Psoas muscle (tissue), 8 donors: ENCODE measurements around the gene SLC4A8. TPM values are rescaled to one million over a fixed set of nuclear protein-coding genes. Genes with fewer than 3 reads are reported as not detected.

Experiments used
- ATAC-seq, 4 donors: fragments of 200-7000 bp; cut with Tn5 transposase; one replicate each; pipeline ENCODE4 v1.9.1; 2020; ENCODE audit warnings: moderate library complexity in 3 of 4, mild to moderate bottlenecking in 2 of 4
- DNase-seq, 2 donors: peaks; one replicate each; pipeline ENCODE4 v3.0.0-alpha.2; 2020
- H3K27ac ChIP-seq: fragments of 200-600 bp; one replicate; pipeline ENCODE4 v1.8.0; 2022
- H3K27me3 ChIP-seq, 3 donors: fragments of 200-600 bp in 1 of 3; one replicate each; pipeline versions ENCODE4 v1.6.1 to v1.8.0; 2013 to 2022; ENCODE audit warnings: low read length in 2 of 3, mild to moderate bottlenecking in 2 of 3, moderate library complexity in 1 of 3; ENCODE audit not compliant: insufficient read depth in 3 of 3
- H3K36me3 ChIP-seq, 2 donors: fragments of 200-600 bp in 1 of 2; one replicate each; pipeline versions ENCODE4 v1.6.1 to v1.8.0; 2013 to 2022; ENCODE audit warnings: low read depth in 1 of 2, mild to moderate bottlenecking in 1 of 2, moderate library complexity in 1 of 2; ENCODE audit not compliant: insufficient read depth in 1 of 2
- H3K4me1 ChIP-seq: fragments of 200-600 bp; one replicate; pipeline ENCODE4 v1.8.0; 2022
- H3K4me3 ChIP-seq: fragments of 200-600 bp; one replicate; pipeline ENCODE4 v1.8.0; 2022; ENCODE audit warnings: mild to moderate bottlenecking
- H3K9me3 ChIP-seq: fragments of 200-600 bp; one replicate; pipeline ENCODE4 v1.8.0; 2022
- WGBS, 3 donors: extraction: QIAGEN DNeasy Blood & Tissue Kit; methylation state at CpG; one replicate each; pipeline versions ENCODE4 v1.1.6 to v1.1.7; 2013; 5-methylcytosine and 5-hydroxymethylcytosine counted together
- intact Hi-C, 2 donors: fragments of 100-400 bp; cut with DNase I; formaldehyde crosslinking; loops; one replicate each; pipeline versions ENCODE4 v1.11.0 to v1.14.2; 2022
- polyA plus RNA-seq, 3 donors: library from polyadenylated mRNA; stranded (reverse); fragments of 200-250 nt; gene quantifications; one replicate each; pipeline ENCODE4 v1.2.3, GENCODE V29; 2013
- total RNA-seq, 4 donors: library from RNA; stranded (reverse); fragmentation: NEBNext Ultra II Directional in 2 of 4; extraction: Animal tissue kit (Norgen Biotek cat#: 25700) in 2 of 4; gene quantifications; one replicate each; pipeline versions ENCODE4 v1.2.1 to v1.2.4, GENCODE V29; 2021 to 2023
- TF ChIP-seq, protein P1 (sequence below): fragments of 200-600 bp; IDR thresholded peaks from one replicate; pipeline ENCODE4 v1.8.0; 2022; ENCODE audit warnings: antibody characterized with exemption
- donor health status: healthy with polysubstance abuse.
- donor health status: DM: no; HTN: no; CAD: no; lungs with moderate emphysema.
- donor health status: Bipolar disorder and iron deficiency.
- donor health status: healthy.
- donor health status: DM: yes; HTN: yes; CAD: no.
- donor health status: DM: no; HTN: no; CAD: no.
- donor health status: DM: no; HTN: no; CAD: no.
- donor health status: DM: yes; HTN: yes; CAD: no.

The SLC4A8 gene
- total and polyA plus RNA-seq, 7 donors = 0.02 to 0.91 (median 0.09) TPM; not detected in 1

DNA sequence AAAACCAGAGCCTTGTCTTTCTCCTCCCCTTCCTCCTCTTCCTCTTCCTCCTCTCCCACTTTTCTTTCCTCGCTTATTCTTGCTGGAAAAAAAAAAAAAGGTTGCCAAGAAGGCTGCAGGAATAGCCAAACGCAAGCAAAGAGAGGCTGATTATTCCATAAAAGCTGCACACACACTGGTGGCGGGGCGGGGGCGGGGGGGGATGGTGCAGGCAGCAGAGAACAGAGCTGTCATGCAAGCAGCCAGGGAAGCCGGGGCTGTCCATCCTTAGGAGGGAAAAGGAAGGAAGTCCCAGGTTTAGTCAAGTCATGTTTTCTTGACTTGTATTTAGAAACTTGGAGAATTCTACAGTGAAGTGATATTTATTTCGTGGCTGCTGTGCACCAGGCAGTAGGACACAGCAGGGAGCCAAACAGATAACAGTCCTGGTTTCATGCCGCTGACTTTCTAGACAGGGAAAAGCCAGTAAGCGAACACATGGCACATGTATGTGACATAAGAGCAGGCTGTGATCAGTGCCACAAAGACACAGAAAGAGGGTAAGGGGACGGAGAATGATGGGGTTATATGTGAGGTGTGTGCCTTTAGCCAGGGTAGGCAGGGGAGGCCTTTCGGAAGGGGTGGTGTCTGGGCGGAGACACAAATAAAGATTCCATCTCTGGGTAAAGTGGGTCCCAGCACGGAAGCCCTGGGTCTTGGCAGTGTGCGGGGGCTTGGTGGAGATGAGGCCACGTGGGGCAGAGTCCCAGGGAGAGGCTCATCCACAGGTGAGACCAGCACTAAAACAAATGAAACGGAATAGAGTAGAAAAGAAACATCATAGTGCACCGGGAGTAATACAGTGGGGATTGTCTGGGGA, 109.8 kb downstream of the SLC4A8 start:
- 52 to 60% (median 59%) methylated on average over 17 of the region's 17 CpGs for WGBS, 3 donors
- Histone ChIP-seq H3K4me1 (no peaks in the 10 kb centered on the region), H3K4me3 (no peak overlapping the region), H3K9me3 (no peaks in the 10 kb centered on the region), H3K36me3 (no peaks in the 10 kb centered on the region), H3K27me3 (peaks cover 0 to 30% (median 2%) of the 10 kb centered on the region in 3 donors), H3K27ac (no peak overlapping the region)
- ATAC-seq (no peak), DNase-seq (no peak)
- intact Hi-C loops = loop anchor here (5.0 kb wide), 2 partner anchors 112 to 262 kb away; partner anchors contain the start of genes SLC4A8 (in 1 of the 2) and SMAGP (in 1 of the 2)
- TF ChIP-seq, protein P1, sequence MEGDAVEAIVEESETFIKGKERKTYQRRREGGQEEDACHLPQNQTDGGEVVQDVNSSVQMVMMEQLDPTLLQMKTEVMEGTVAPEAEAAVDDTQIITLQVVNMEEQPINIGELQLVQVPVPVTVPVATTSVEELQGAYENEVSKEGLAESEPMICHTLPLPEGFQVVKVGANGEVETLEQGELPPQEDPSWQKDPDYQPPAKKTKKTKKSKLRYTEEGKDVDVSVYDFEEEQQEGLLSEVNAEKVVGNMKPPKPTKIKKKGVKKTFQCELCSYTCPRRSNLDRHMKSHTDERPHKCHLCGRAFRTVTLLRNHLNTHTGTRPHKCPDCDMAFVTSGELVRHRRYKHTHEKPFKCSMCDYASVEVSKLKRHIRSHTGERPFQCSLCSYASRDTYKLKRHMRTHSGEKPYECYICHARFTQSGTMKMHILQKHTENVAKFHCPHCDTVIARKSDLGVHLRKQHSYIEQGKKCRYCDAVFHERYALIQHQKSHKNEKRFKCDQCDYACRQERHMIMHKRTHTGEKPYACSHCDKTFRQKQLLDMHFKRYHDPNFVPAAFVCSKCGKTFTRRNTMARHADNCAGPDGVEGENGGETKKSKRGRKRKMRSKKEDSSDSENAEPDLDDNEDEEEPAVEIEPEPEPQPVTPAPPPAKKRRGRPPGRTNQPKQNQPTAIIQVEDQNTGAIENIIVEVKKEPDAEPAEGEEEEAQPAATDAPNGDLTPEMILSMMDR = no peak

DNA sequence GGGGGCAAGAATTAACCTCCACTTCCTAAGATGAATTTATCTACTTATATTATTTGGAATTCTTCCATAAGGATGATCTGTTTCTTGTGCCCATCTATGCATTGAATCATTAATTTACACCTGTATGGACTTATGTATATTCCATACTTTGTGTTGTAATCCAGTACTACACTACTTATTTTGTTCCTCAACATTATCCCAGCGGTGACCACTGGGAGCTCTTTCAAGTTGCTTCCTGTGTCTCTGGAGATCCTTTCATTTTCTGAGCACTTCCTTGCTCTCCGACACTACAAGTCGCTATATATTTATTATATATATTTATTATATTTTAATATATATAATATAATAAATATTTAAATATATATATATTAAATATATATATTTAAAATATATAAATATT, 111.5 kb downstream of the SLC4A8 start:
- Histone ChIP-seq H3K27me3 (peaks cover 0 to 30% (median 2%) of the 10 kb centered on the region in 3 donors), H3K4me1 (no peaks in the 10 kb centered on the region), H3K9me3 (no peaks in the 10 kb centered on the region), H3K27ac (no peak overlapping the region), H3K36me3 (no peaks in the 10 kb centered on the region), H3K4me3 (no peak overlapping the region)
- WGBS, 3 donors = 73 to 76% (median 73%) methylated on average over 3 of the region's 3 CpGs
- DNase-seq (no peak), ATAC-seq (no peak)
- TF ChIP-seq, protein P1 = no peak
- intact Hi-C loops = no loop called here

DNA sequence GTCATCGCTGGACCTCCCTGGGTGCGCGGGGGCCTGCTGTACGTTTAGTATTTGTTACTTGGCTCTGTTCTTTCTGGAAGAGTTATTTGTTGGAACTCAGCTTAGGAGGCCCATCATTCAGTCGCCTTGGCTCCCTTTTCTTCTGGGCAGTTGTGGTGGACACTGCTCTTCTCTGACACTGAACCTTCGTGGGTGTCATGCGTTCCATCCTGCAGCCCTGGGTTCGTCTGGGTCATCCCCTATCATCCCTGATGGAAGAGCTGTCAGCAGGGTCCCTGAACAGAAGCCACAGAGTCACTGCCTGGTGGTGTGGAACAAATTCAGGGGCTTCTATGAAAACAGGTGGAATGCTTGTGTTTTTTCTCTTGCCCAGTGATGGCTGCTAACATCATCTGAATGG, 113.5 kb downstream of the SLC4A8 start:
- 79 to 80% (median 80%) methylated on average over 8 of the region's 8 CpGs for WGBS, 3 donors
- H3K4me3 ChIP-seq = no peak overlapping the region
- intact Hi-C loops = no loop called here

DNA sequence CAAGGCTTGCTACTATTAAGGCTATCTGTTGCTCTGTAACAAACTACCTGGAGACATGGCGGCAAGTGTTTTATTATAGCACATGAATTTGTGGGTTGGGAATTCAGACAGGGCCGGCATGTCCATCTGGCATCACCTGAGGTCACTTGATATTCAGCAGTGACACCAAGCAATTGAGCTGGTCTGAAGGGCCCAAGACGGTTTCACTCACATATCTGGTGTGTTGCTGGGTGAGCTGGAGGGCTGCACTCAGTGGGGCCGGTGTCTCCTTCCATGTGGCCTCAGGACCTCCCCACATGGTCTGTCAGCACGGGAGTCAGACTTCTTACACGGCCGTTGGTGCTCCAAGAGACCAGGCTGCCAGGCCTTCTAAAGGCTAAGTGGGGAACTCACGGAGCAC, 114.0 kb downstream of the SLC4A8 start:
- TF ChIP-seq, protein P1 = no peak
- H3K27me3 ChIP-seq = peaks cover 0 to 39% (median 2%) of the 10 kb centered on the region in 3 donors
- H3K9me3 ChIP-seq = no peaks in the 10 kb centered on the region
- ATAC-seq = peak in 2 of 4 donors; percentile 41 to 57
- intact Hi-C loops = no loop called here
- no peaks in the 10 kb centered on the region for H3K4me1 ChIP-seq
- no peak overlapping the region for H3K4me3 ChIP-seq
- H3K27ac ChIP-seq = no peak overlapping the region
- DNase-seq = no peak
- WGBS, 3 donors = 45 to 49% (median 46%) methylated on average over 8 of the region's 8 CpGs
- H3K36me3 ChIP-seq = no peaks in the 10 kb centered on the region

More for the DNA sequence above, 113.5 kb downstream of the SLC4A8 start:
- Histone ChIP-seq H3K9me3 (no peaks in the 10 kb centered on the region), H3K27ac (no peak overlapping the region), H3K27me3 (peaks cover 0 to 36% (median 2%) of the 10 kb centered on the region in 3 donors), H3K4me1 (no peaks in the 10 kb centered on the region), H3K36me3 (no peaks in the 10 kb centered on the region)
- no peak for DNase-seq
- no peak for ATAC-seq
- TF ChIP-seq, protein P1 = no peak
